H9 (cell line): Measurements from ENCODE around the gene DHPS. TPM values are rescaled to one million over a fixed set of nuclear protein-coding genes. Genes with fewer than 3 reads are reported as not detected.

Experiments used
- DNase-seq: peaks from one replicate; pipeline ENCODE4 v3.0.0-alpha.2; 2017
- H2AFZ ChIP-seq: one replicate; pipeline ENCODE4 v1.6.1; 2013; ENCODE audit warnings: mild to moderate bottlenecking, low read length, control low read depth, moderate library complexity
- H2AK5ac ChIP-seq: 2 replicates; pipeline ENCODE4 v1.6.1; 2013; ENCODE audit warnings: low read length, control low read depth, mixed read lengths; ENCODE audit not compliant: insufficient read length
- H2BK120ac ChIP-seq: one replicate; pipeline ENCODE4 v1.6.1; 2013; ENCODE audit warnings: low read depth, mild to moderate bottlenecking, low read length, control low read depth, inconsistent platforms; ENCODE audit not compliant: poor library complexity, severe bottlenecking
- H2BK12ac ChIP-seq: 2 replicates; pipeline ENCODE4 v1.6.1; 2013; ENCODE audit warnings: low read length, control low read depth, mixed read lengths, low read depth; ENCODE audit not compliant: insufficient read length
- H2BK15ac ChIP-seq: 2 replicates; pipeline ENCODE4 v1.6.1; 2013; ENCODE audit warnings: low read depth, low read length, control low read depth
- H2BK20ac ChIP-seq: one replicate; pipeline ENCODE4 v1.6.1; 2013; ENCODE audit warnings: low read depth, mild to moderate bottlenecking, low read length, control low read depth, inconsistent platforms; ENCODE audit not compliant: poor library complexity, severe bottlenecking
- H2BK5ac ChIP-seq: 2 replicates; pipeline ENCODE4 v1.6.1; 2013; ENCODE audit warnings: low read length, control low read depth, mixed read lengths; ENCODE audit not compliant: insufficient read length
- H3K14ac ChIP-seq: 2 replicates; pipeline ENCODE4 v1.6.1; 2013; ENCODE audit warnings: low read length, control low read depth; ENCODE audit not compliant: insufficient read depth
- H3K18ac ChIP-seq: 2 replicates; pipeline ENCODE4 v1.6.1; 2013; ENCODE audit warnings: low read depth, mild to moderate bottlenecking, mixed read lengths, low read length, control low read depth; ENCODE audit not compliant: insufficient read length
- H3K23ac ChIP-seq: 2 replicates; pipeline ENCODE4 v1.6.1; 2013; ENCODE audit warnings: low read length, control low read depth, mixed read lengths, low read depth; ENCODE audit not compliant: insufficient read length
- H3K23me2 ChIP-seq: 2 replicates; pipeline ENCODE4 v1.6.1; 2013; ENCODE audit warnings: low read depth, mild to moderate bottlenecking, mixed read lengths, low read length, control low read depth; ENCODE audit not compliant: insufficient read length, poor library complexity, severe bottlenecking
- H3K27ac ChIP-seq: 2 replicates; pipeline ENCODE4 v1.5.1; 2013; ENCODE audit warnings: low read length, control low read depth, mixed read lengths, low read depth; ENCODE audit not compliant: insufficient read length
- H3K27me3 ChIP-seq: 2 replicates; pipeline ENCODE4 v1.6.1; 2013; ENCODE audit warnings: low read length, control low read depth, inconsistent platforms; ENCODE audit not compliant: insufficient read depth
- H3K4ac ChIP-seq: 2 replicates; pipeline ENCODE4 v1.6.1; 2013; ENCODE audit warnings: low read depth, mild to moderate bottlenecking, control low read depth, inconsistent platforms, low read length, moderate library complexity
- H3K4me1 ChIP-seq: 2 replicates; pipeline ENCODE4 v1.6.1; 2013; ENCODE audit warnings: low read length, control low read depth, inconsistent platforms; ENCODE audit not compliant: insufficient read depth
- H3K4me2 ChIP-seq: 2 replicates; pipeline ENCODE4 v1.6.1; 2013; ENCODE audit warnings: low read length, control low read depth, mixed read lengths; ENCODE audit not compliant: insufficient read length, insufficient read depth
- H3K56ac ChIP-seq: 2 replicates; pipeline ENCODE4 v1.6.1; 2013; ENCODE audit warnings: low read depth, mild to moderate bottlenecking, mixed read lengths, low read length, control low read depth; ENCODE audit not compliant: insufficient read length
- H3K79me1 ChIP-seq: 2 replicates; pipeline ENCODE4 v1.6.1; 2013; ENCODE audit warnings: low read depth, mild to moderate bottlenecking, moderate library complexity, low read length, control low read depth, inconsistent platforms; ENCODE audit not compliant: insufficient read depth, poor library complexity, severe bottlenecking
- H3K79me2 ChIP-seq: 2 replicates; pipeline ENCODE4 v1.6.1; 2013; ENCODE audit warnings: low read length, control low read depth, inconsistent platforms; ENCODE audit not compliant: insufficient read depth
- H3K9ac ChIP-seq: 2 replicates; pipeline ENCODE4 v1.6.1; 2013; ENCODE audit warnings: low read length, control low read depth, mixed read lengths; ENCODE audit not compliant: insufficient read length; ENCODE audit errors: extremely low read depth
- H3K9me3 ChIP-seq: one replicate; pipeline ENCODE4 v1.6.1; 2013; ENCODE audit warnings: low read depth, low read length, inconsistent platforms; ENCODE audit not compliant: control insufficient read depth
- H3T11ph ChIP-seq: one replicate; pipeline ENCODE4 v1.6.1; 2013; ENCODE audit warnings: mild to moderate bottlenecking, low read length, control low read depth, inconsistent platforms
- H4K20me1 ChIP-seq: one replicate; pipeline ENCODE4 v1.6.1; 2013; ENCODE audit not compliant: control insufficient read depth, insufficient read length, insufficient read depth
- H4K5ac ChIP-seq: 2 replicates; pipeline ENCODE4 v1.6.1; 2013; ENCODE audit warnings: low read depth, mild to moderate bottlenecking, mixed read lengths, low read length, control low read depth; ENCODE audit not compliant: insufficient read length
- H4K8ac ChIP-seq: replicated peaks from 2 replicates; pipeline ENCODE4 v1.6.1; 2013; ENCODE audit warnings: low read length, control low read depth, mixed read lengths, low read depth; ENCODE audit not compliant: insufficient read length
- H4K91ac ChIP-seq: 2 replicates; pipeline ENCODE4 v1.6.1; 2013; ENCODE audit warnings: low read depth, mild to moderate bottlenecking, moderate library complexity, mixed read lengths, low read length, control low read depth; ENCODE audit not compliant: insufficient read length
- H3K27ac Mint-ChIP-seq, 3 experiments: 2 replicates in 2 of 3; 3 replicates in 1 of 3; pipeline ENCODE4 v1.8.0; 2020 to 2021; ENCODE audit warnings: mixed read lengths in 3 of 3, mild to moderate bottlenecking in 1 of 3, moderate library complexity in 1 of 3
- H3K27me3 Mint-ChIP-seq: 2 replicates; pipeline ENCODE4 v1.8.0; 2021; ENCODE audit warnings: low read depth, mild to moderate bottlenecking, moderate library complexity, mixed read lengths
- H3K36me3 Mint-ChIP-seq, 3 experiments: 2 replicates in 2 of 3; 3 replicates in 1 of 3; pipeline ENCODE4 v1.8.0; 2020 to 2021; ENCODE audit warnings: low read depth in 3 of 3, mixed read lengths in 3 of 3; ENCODE audit not compliant: insufficient read depth in 1 of 3
- H3K4me1 Mint-ChIP-seq, 2 experiments: 2 replicates each; pipeline ENCODE4 v1.8.0; 2020; ENCODE audit warnings: mixed read lengths in 2 of 2
- H3K4me3 Mint-ChIP-seq, 2 experiments: 2 replicates in 1 of 2; 3 replicates in 1 of 2; pipeline ENCODE4 v1.8.0; 2020 to 2021; ENCODE audit warnings: mild to moderate bottlenecking in 2 of 2, mixed read lengths in 2 of 2, moderate library complexity in 1 of 2
- H3K9me3 Mint-ChIP-seq, 2 experiments: 2 replicates in 1 of 2; 3 replicates in 1 of 2; pipeline ENCODE4 v1.8.0; 2020; ENCODE audit warnings: mild to moderate bottlenecking in 2 of 2, mixed read lengths in 2 of 2, moderate library complexity in 1 of 2
- CTCF ChIP-seq: fragments of 200-600 bp; sonication (generic); conservative IDR thresholded peaks from 3 replicates; pipeline ENCODE4 v1.8.0; 2021; ENCODE audit warnings: antibody characterized with exemption, mild to moderate bottlenecking
- WGBS: extraction: QIAGEN DNeasy Blood & Tissue Kit; methylation state at CpG from one replicate; pipeline ENCODE4 v1.1.7; 2013; ENCODE audit warnings: missing lambda C conversion rate, low lambda C conversion rate, mixed read lengths; ENCODE audit not compliant: insufficient read length; ENCODE audit errors: extremely low coverage; 5-methylcytosine and 5-hydroxymethylcytosine counted together
- total RNA-seq: library from RNA; stranded (reverse); gene quantifications from 2 replicates; pipeline ENCODE4 v1.2.1, GENCODE V29; 2021

Gene DHPS
- total RNA-seq, 1 experiment from 2014 or later = 94.9 TPM

- peaks cover 2% of the 10 kb centered on the region for H3K27me3 Mint-ChIP-seq
- WGBS = no CpG with 5 or more reads among the region's 64 CpGs
- Histone ChIP-seq H3K9ac (peak overlapping the region; percentile 87), H3K56ac (no peak overlapping the region), H3K27ac (peak overlapping the region; percentile 68), H3K27me3 (no peaks in the 10 kb centered on the region), H4K8ac (no peak overlapping the region), H2BK15ac (no peak overlapping the region), H3K4me2 (peak overlapping the region; percentile 64), H2BK12ac (no peak overlapping the region), H4K5ac (no peak overlapping the region), H3K79me1 (no peaks in the 10 kb centered on the region), H3K79me2 (no peaks in the 10 kb centered on the region), H2BK20ac (no peak overlapping the region), H2AFZ (peak overlapping the region; percentile 82), H4K20me1 (no peaks in the 10 kb centered on the region), H2AK5ac (no peak overlapping the region), H3K23me2 (peaks cover 24% of the 10 kb centered on the region), H4K91ac (no peak overlapping the region), H3K4ac (no peak overlapping the region), H2BK120ac (no peak overlapping the region), H3K4me1 (no peaks in the 10 kb centered on the region), H3K14ac (peak overlapping the region; percentile 80; the same call in 1 of the 2 replicates), H3K18ac (peak overlapping the region; percentile 81), H3T11ph (no peak overlapping the region), H3K9me3 (no peaks in the 10 kb centered on the region), H3K23ac (no peak overlapping the region), H2BK5ac (peak overlapping the region; percentile 64)
- H3K4me1 Mint-ChIP-seq = peaks cover 27 to 47% of the 10 kb centered on the region in 2 experiments
- H3K4me3 Mint-ChIP-seq = peak overlapping the region; percentile 93 to 94
- TF ChIP-seq CTCF = no peak
- peak; percentile 75 for DNase-seq
- H3K27ac Mint-ChIP-seq = peak overlapping the region; percentile 100
- peaks cover 0 to 1% of the 10 kb centered on the region in 2 experiments; a peak in 2 of 5 replicates for H3K9me3 Mint-ChIP-seq
- peaks cover 15 to 39% (median 32%) of the 10 kb centered on the region in 3 experiments for H3K36me3 Mint-ChIP-seq
These were observed 12.2 kb downstream of the DHPS start for GRCh38 chr19:12669270-12670158.
